Liver (tissue), 9 donors: ENCODE results near the gene SCGN. TPM values are rescaled to one million over a fixed set of nuclear protein-coding genes. Genes with fewer than 3 reads are reported as not detected.

ENCODE experiments used
- DNase-seq: peaks from one replicate; pipeline ENCODE4 v3.0.0-alpha.2; 2017; ENCODE audit warnings: low spot score
- H3K27ac ChIP-seq, 2 donors: one replicate each; pipeline ENCODE4 v1.7.0; 2013; ENCODE audit warnings: inconsistent platforms in 2 of 2, low read length in 2 of 2, control low read depth in 1 of 2, low read depth in 1 of 2, mild to moderate bottlenecking in 1 of 2
- H3K27me3 ChIP-seq, 4 donors: one replicate each; pipeline versions ENCODE4 v1.6.1 to v1.7.0; 2013; ENCODE audit warnings: low read length in 3 of 4, inconsistent platforms in 1 of 4, mild to moderate bottlenecking in 1 of 4, moderate library complexity in 1 of 4; ENCODE audit not compliant: control insufficient read depth in 4 of 4, insufficient read depth in 4 of 4
- H3K36me3 ChIP-seq, 4 donors: one replicate each; pipeline versions ENCODE4 v1.6.1 to v1.7.0; 2013; ENCODE audit warnings: low read length in 3 of 4, mild to moderate bottlenecking in 3 of 4, low read depth in 1 of 4, moderate library complexity in 1 of 4; ENCODE audit not compliant: control insufficient read depth in 4 of 4, insufficient read depth in 3 of 4
- H3K4me1 ChIP-seq, 4 donors: one replicate each; pipeline versions ENCODE4 v1.6.1 to v1.7.0; 2013; ENCODE audit warnings: low read length in 3 of 4, mild to moderate bottlenecking in 3 of 4, moderate library complexity in 1 of 4; ENCODE audit not compliant: control insufficient read depth in 4 of 4, insufficient read depth in 4 of 4
- H3K4me3 ChIP-seq, 3 donors: one replicate each; pipeline versions ENCODE4 v1.6.1 to v1.7.0; 2013; ENCODE audit warnings: low read length in 3 of 3, control low read depth in 1 of 3, low read depth in 1 of 3, mild to moderate bottlenecking in 1 of 3
- H3K9ac ChIP-seq, 2 donors: one replicate each; pipeline ENCODE4 v1.7.0; 2013; ENCODE audit warnings: low read length in 2 of 2, mild to moderate bottlenecking in 2 of 2, moderate library complexity in 2 of 2, control low read depth in 1 of 2, low read depth in 1 of 2
- H3K9me3 ChIP-seq, 4 donors: one replicate each; pipeline versions ENCODE4 v1.6.1 to v1.7.0; 2013; ENCODE audit warnings: low read length in 3 of 4; ENCODE audit not compliant: control insufficient read depth in 4 of 4
- EGR1 ChIP-seq, 2 donors: IDR thresholded peaks; 2 replicates each; pipeline ENCODE4 v1.6.1; 2016 to 2018; ENCODE audit warnings: antibody characterized with exemption in 2 of 2, low read depth in 2 of 2
- FOXA1 ChIP-seq: IDR thresholded peaks from 2 replicates; pipeline ENCODE4 v1.6.1; 2016; ENCODE audit warnings: antibody characterized with exemption
- FOXA2 ChIP-seq: IDR thresholded peaks from 2 replicates; pipeline ENCODE4 v1.6.1; 2016; ENCODE audit warnings: antibody characterized with exemption
- GABPA ChIP-seq, 2 donors: IDR thresholded peaks in 1 of 2; conservative IDR thresholded peaks in 1 of 2; 2 replicates each; pipeline ENCODE4 v1.6.1; 2016; ENCODE audit warnings: antibody characterized with exemption in 2 of 2, mild to moderate bottlenecking in 1 of 2, moderate library complexity in 1 of 2
- HNF4A ChIP-seq, 2 donors: conservative IDR thresholded peaks; 2 replicates each; pipeline ENCODE4 v1.6.1; 2016; ENCODE audit warnings: antibody characterized with exemption in 2 of 2, mild to moderate bottlenecking in 2 of 2
- HNF4G ChIP-seq: IDR thresholded peaks from 2 replicates; pipeline ENCODE4 v1.6.1; 2016; ENCODE audit warnings: antibody characterized with exemption
- JUND ChIP-seq, 2 donors: IDR thresholded peaks; 2 replicates each; pipeline ENCODE4 v1.6.1; 2016; ENCODE audit warnings: antibody characterized with exemption in 2 of 2
- MAX ChIP-seq: IDR thresholded peaks from 2 replicates; pipeline ENCODE4 v1.6.1; 2016; ENCODE audit warnings: antibody characterized with exemption
- NR2F2 ChIP-seq: IDR thresholded peaks from 2 replicates; pipeline ENCODE4 v1.6.1; 2016; ENCODE audit warnings: antibody characterized with exemption
- RAD21 ChIP-seq, 2 donors: IDR thresholded peaks; 2 replicates each; pipeline ENCODE4 v1.6.1; 2016; ENCODE audit warnings: antibody characterized with exemption in 2 of 2, mild to moderate bottlenecking in 2 of 2
- REST ChIP-seq: IDR thresholded peaks from 2 replicates; pipeline ENCODE4 v1.6.1; 2016; ENCODE audit warnings: antibody characterized with exemption, mild to moderate bottlenecking
- RXRA ChIP-seq, 2 donors: IDR thresholded peaks; 2 replicates each; pipeline ENCODE4 v1.6.1; 2017 to 2018; ENCODE audit warnings: antibody characterized with exemption in 2 of 2, mild to moderate bottlenecking in 1 of 2
- SP1 ChIP-seq: IDR thresholded peaks from 2 replicates; pipeline ENCODE4 v1.6.1; 2018; ENCODE audit warnings: antibody characterized with exemption, mild to moderate bottlenecking
- TAF1 ChIP-seq: conservative IDR thresholded peaks from 2 replicates; pipeline ENCODE4 v1.6.1; 2016; ENCODE audit warnings: antibody characterized with exemption, mild to moderate bottlenecking
- YY1 ChIP-seq: IDR thresholded peaks from 2 replicates; pipeline ENCODE4 v1.6.1; 2016; ENCODE audit warnings: antibody characterized with exemption, mild to moderate bottlenecking
- WGBS: extraction: QIAGEN DNeasy Blood & Tissue Kit; methylation state at CpG from one replicate; pipeline ENCODE4 v1.1.7; 2013; 5-methylcytosine and 5-hydroxymethylcytosine counted together
- polyA plus RNA-seq, 2 donors: library from polyadenylated mRNA; stranded (reverse) in 1 of 2; unstranded in 1 of 2; fragments of 200-250 nt in 1 of 2; fragments of >200 nt in 1 of 2; fragmentation: Nextera tagmentation in 1 of 2; extraction: Ambion mirVana in 1 of 2; gene quantifications; one replicate each; pipeline versions ENCODE4 v1.2.1 to v1.2.3, GENCODE V29; 2013 to 2015
- total RNA-seq, 2 donors: library from RNA; depleted of rRNA; stranded (reverse); fragments of >200 nt; gene quantifications; one replicate each; pipeline ENCODE4 v1.2.3, GENCODE V29; 2014
- TF ChIP-seq, protein P1 (sequence below): IDR thresholded peaks from 2 replicates; pipeline ENCODE4 v1.6.1; 2016; ENCODE audit warnings: antibody characterized with exemption
- TF ChIP-seq, protein P2 (sequence below): IDR thresholded peaks from 2 replicates; pipeline ENCODE4 v1.6.1; 2016; ENCODE audit warnings: antibody characterized with exemption
- TF ChIP-seq, protein P3 (sequence below): fragments of 150-350 bp; IDR thresholded peaks from 2 replicates; pipeline ENCODE4 v1.5.1; 2017; ENCODE audit warnings: improper control_type of control experiment, low read depth, low read length; ENCODE audit not compliant: missing input control
- donor health status: healthy.
- donor health status: healthy.
- donor health status: healthy.
- donor health status: healthy.
- donor health status: healthy.

Gene SCGN
- total and polyA plus RNA-seq, 4 donors: 0.28 to 8.1 (median 2.8) TPM

DNA sequence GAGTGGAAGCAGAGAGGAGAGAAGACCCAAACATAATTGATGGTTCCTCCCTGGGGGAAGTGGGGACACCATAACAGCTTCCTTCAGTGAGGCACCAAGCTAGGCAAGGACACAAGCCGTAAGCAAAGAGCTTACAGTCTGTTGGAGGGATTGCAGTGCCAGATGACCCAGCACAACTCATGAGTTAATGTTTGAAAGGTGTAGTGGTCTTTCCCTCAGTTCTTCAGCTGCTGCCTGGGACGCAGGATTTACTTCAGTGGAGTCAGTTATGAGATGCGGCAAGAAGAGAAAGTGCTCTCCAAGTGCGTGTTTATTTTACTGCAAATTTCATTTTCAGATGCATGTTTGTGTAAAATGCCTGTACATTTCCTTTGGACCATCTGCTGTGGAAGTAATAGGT, 63.8 kb downstream of the SCGN start:
- Histone ChIP-seq H3K4me1 (no peaks in the 10 kb centered on the region), H3K36me3 (no peaks in the 10 kb centered on the region), H3K27ac (no peak overlapping the region), H3K27me3 (no peaks in the 10 kb centered on the region), H3K9me3 (no peaks in the 10 kb centered on the region), H3K9ac (no peak overlapping the region), H3K4me3 (no peak overlapping the region)
- DNase-seq: no peak
- WGBS: 82% methylated on average over 4 of the region's 4 CpGs
- TF ChIP-seq YY1 (no peak), REST (no peak), SP1 (no peak), EGR1 (IDR thresholded peaks at IDR 0.05; ENCODE audit: low read depth in 2 of 2) (no peak), RAD21 (IDR thresholded peaks at IDR 0.05) (no peak), TAF1 (no peak), MAX (no peak), HNF4G (no peak), HNF4A (conservative IDR thresholded peaks at IDR 0.05) (no peak), GABPA (IDR thresholded peaks at IDR 0.05 in 1 of 2, conservative IDR thresholded peaks at IDR 0.05 in 1 of 2) (no peak), RXRA (IDR thresholded peaks at IDR 0.05) (no peak), NR2F2 (no peak), JUND (IDR thresholded peaks at IDR 0.05) (no peak), FOXA1 (no peak), FOXA2 (no peak)
- TF ChIP-seq, protein P1, sequence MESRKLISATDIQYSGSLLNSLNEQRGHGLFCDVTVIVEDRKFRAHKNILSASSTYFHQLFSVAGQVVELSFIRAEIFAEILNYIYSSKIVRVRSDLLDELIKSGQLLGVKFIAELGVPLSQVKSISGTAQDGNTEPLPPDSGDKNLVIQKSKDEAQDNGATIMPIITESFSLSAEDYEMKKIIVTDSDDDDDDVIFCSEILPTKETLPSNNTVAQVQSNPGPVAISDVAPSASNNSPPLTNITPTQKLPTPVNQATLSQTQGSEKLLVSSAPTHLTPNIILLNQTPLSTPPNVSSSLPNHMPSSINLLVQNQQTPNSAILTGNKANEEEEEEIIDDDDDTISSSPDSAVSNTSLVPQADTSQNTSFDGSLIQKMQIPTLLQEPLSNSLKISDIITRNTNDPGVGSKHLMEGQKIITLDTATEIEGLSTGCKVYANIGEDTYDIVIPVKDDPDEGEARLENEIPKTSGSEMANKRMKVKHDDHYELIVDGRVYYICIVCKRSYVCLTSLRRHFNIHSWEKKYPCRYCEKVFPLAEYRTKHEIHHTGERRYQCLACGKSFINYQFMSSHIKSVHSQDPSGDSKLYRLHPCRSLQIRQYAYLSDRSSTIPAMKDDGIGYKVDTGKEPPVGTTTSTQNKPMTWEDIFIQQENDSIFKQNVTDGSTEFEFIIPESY: no peak
- TF ChIP-seq, protein P2, sequence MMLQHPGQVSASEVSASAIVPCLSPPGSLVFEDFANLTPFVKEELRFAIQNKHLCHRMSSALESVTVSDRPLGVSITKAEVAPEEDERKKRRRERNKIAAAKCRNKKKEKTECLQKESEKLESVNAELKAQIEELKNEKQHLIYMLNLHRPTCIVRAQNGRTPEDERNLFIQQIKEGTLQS: no peak
- TF ChIP-seq, protein P3, sequence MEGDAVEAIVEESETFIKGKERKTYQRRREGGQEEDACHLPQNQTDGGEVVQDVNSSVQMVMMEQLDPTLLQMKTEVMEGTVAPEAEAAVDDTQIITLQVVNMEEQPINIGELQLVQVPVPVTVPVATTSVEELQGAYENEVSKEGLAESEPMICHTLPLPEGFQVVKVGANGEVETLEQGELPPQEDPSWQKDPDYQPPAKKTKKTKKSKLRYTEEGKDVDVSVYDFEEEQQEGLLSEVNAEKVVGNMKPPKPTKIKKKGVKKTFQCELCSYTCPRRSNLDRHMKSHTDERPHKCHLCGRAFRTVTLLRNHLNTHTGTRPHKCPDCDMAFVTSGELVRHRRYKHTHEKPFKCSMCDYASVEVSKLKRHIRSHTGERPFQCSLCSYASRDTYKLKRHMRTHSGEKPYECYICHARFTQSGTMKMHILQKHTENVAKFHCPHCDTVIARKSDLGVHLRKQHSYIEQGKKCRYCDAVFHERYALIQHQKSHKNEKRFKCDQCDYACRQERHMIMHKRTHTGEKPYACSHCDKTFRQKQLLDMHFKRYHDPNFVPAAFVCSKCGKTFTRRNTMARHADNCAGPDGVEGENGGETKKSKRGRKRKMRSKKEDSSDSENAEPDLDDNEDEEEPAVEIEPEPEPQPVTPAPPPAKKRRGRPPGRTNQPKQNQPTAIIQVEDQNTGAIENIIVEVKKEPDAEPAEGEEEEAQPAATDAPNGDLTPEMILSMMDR: no peak
